ENCODE results near the gene PLXNA2. TPM values are rescaled to one million over a fixed set of nuclear protein-coding genes. Genes with fewer than 3 reads are reported as not detected.

PLXNA2 gene
- total and polyA plus RNA-seq, 2 of the 13 experiments (the other 11 are each of a cell fraction or from before 2014, with no cell fraction given), result 1.1 to 2.1 TPM

GRCh38 chr1:208207388-208208131, 36.6 kb downstream of the PLXNA2 start (continued):
- no peak for TF ChIP-seq KIAA2018 (CRISPR knock-in tag; IDR thresholded peaks at IDR 0.05; ENCODE audit: borderline replicate concordance)
- no peak for TF ChIP-seq HINFP (CRISPR knock-in tag; IDR thresholded peaks at IDR 0.05; ENCODE audit: low read depth)
- TF ChIP-seq HNRNPK (IDR thresholded peaks at IDR 0.05; ENCODE audit: low read depth, low read length, poor library complexity, severe bottlenecking), result no peak
- TF ChIP-seq ZNF512B (CRISPR knock-in tag; IDR thresholded peaks at IDR 0.05; ENCODE audit: borderline replicate concordance), result no peak
- no peak for TF ChIP-seq RERE (CRISPR knock-in tag; IDR thresholded peaks at IDR 0.05; ENCODE audit: low read depth)
- 0 out of 2 replicates have a peak, but pooled peaks have one; percentile 14 for TF ChIP-seq NR2C2 (CRISPR knock-in tag; IDR thresholded peaks at IDR 0.05; ENCODE audit: borderline replicate concordance)
- peak; percentile 39; the same call in 1 of the 2 replicates for TF ChIP-seq NFIC (IDR thresholded peaks at IDR 0.05; ENCODE audit: low read length)
- TF ChIP-seq SKI (IDR thresholded peaks at IDR 0.05; ENCODE audit: partially characterized antibody), result no peak

All from HepG2 (cell line).